NCI-H526 treated with DMSO at 0.1 percent for 48 hours (cell line): ENCODE data around the gene TMEM255B.

Experiments
- DNase-seq: peaks from one replicate; lab custom pipeline; 2025; lab: John Stamatoyannopoulos, UW

Gene TMEM255B

DNA sequence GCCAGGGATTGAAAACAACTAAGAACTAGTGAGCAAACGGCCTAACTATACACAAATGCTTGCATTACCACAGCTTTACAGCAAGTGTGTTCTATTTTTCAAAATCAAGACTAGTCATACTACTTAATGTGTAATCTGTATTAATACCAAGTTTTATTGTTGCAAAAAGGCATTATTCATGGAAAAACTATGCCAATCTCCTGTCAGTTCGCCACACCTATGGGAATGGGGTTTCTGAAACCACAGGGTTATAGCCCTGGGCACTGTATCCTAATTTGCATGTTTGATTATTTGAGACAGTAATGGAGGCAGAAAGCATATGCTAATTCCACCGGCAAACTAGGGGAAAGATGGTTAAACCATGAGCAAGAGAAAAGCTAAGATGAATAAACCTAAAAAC is 90.5 kb downstream of the TMEM255B start:
- peak; percentile 70 for DNase-seq

DNA sequence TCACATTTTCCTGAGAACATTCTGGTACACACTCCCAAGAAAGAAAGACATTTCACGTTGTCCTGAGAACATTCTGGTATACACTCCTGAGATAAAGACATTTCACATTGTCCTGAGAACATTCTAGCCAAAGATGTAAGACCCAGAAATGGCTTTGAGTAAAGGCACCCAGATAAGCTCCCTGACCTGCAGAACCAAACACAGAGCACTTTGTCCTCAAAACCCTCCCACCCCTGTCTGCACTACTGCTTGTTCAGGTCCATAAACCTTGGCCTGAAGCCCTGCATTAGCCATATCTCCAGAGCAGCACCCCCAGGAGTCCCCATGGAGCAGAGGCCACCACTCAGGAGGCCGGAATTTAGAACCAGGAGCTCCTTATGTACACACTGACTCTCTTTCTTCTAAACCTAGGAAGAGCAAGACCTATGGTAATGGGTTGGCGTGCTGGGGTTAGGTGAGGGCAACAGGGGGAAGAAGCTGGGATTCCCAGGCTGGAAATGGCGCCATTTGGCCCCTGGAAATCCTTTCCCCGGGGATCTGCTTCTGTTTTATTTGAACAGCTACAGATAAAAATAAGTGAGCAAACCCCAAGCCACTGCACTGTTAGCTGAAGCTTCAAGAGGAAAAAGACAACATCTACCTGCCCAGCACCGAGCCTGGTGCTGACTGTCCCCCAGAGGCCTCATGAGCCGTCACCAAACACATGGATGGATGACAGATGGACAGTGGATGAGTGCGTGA is 91.1 kb downstream of the TMEM255B start:
- DNase-seq = no peak

DNA sequence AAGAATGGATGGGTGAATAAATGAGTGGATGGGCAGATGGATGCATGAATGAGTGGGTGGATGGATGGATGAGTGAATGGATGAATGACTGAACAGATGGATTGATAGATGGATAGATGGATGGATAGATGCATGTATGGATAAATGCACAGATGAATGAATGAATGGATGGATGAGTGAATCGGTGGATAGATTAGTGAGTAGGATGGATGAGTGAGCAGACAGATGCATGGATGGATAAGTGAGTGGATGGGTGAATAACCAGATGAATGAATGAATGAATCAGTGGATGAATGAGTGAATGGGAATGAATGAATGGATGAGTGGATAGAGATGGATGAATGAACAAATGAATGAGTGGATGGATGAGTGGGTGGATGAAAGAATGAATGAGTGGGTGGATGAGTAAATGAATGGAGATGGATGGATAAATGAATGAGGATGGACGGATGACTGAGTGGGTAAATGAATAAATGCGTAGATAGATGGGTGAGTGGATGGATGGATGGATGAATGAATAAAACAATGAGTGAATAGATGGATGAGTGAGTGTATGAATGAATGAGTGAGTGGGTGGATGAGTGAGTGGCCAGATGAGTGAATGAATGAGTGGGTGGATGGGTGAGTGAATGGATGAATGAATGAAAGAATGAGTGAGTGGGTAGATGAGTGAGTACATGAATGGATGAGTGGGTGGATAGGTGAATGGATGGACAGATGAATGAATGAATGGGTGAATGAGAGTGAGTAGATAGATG is 91.9 kb downstream of the TMEM255B start:
- no peak for DNase-seq

GRCh38 chr13:113851480-113851803 is 92.4 kb downstream of the TMEM255B start:
- DNase-seq = no peak

GRCh38 chr13:113851826-113852535 is 93.0 kb downstream of the TMEM255B start:
- no peak for DNase-seq

DNA sequence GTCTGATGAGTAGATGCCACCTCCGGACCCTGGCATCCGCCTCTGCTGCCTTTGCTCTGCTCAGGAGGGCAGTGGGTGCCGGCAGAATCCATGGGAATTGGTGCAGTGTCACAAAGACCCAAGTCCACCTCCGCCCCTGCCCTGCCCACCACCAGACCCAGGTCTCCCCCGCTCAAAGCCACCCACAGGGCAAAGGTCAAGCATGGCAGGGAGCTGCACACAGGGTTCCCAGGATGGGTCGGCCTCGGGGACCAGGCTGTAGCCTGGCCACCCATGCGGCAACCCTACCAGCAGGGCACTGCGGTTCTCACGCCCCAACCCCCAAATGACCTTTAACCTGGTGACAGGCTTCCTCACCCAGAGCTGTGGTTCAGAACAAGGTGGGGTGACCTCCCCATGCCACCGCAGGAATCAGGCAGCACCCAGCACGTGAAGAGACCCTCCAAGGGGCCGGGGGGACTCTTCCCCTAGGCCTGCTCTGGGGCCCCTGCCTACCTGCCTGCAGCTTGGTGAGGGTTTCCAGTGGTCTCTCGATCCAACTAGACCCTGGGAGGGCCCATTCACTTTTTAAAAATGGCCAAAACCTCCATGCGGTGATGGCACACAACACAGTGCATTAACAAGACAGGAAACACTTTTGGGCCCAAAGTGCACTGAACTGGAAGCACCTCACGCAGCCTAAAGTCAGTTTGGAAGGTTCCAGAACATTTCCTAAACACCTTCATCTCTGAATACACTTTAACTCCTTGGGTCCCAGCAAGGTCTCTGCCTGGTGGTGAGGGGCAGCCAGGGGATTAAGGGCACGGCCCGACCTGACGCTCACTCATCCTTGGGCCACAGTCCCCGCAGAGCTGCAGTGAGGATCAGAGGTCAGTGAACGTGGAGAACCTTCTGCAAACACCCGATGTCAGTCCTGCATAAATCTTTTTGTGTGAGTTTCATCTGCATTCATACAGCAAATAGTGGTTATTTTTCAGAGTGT is 93.8 kb downstream of the TMEM255B start:
- no peak for DNase-seq

- DNase-seq = no peak
These were observed 94.7 kb downstream of the TMEM255B start for GRCh38 chr13:113853518-113854237.

DNA sequence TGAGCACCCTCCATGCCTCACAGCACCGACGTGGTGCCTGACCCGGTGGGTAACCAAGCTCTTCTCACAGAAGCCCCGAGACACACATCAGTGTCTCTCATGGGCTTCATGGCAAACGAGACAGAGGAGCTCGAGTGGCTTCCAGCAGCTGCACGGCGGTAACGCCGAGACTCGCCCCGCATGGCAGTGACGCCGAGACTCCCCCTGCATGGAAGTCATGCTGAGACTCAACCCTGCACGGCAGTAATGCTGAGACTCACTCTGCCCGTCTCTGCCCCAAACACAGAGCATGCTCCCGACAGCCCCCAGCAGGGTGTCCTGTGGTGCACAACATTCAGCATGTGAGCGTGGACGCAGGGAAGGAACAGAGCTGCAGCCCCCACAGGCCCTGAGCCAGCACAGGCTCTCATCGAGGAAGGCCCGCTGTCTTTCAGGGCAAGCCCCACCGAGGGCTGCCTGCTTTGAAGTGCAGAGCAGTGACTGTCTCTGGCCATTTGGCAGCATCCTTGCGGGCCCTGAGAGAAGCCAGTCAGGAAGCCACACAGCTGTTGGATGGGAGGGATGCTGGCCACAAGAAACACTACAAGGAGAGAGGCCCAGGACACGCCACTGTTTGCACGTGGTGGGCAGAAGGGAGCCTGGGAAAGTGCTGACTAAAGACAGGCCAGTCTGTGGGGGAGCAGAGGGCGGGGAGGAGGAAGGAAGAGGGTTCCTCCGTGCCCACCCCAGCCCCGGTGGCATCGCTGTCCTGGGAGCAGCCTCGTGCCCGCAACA is 95.4 kb downstream of the TMEM255B start:
- DNase-seq = no peak

- no peak for DNase-seq
These were observed 96.2 kb downstream of the TMEM255B start for GRCh38 chr13:113855012-113855921.

GRCh38 chr13:113855931-113856715 is 97.1 kb downstream of the TMEM255B start:
- no peak for DNase-seq

- no peak for DNase-seq
These were observed 97.7 kb downstream of the TMEM255B start for GRCh38 chr13:113856716-113857065.

- no peak for DNase-seq
These were observed 98.6 kb downstream of the TMEM255B start for GRCh38 chr13:113857531-113858195.

- no peak for DNase-seq
These were observed 100.5 kb downstream of the TMEM255B start for GRCh38 chr13:113859311-113860050.

- DNase-seq = peak; percentile 75
These were observed 101.1 kb downstream of the TMEM255B start for GRCh38 chr13:113860051-113860664.

DNA sequence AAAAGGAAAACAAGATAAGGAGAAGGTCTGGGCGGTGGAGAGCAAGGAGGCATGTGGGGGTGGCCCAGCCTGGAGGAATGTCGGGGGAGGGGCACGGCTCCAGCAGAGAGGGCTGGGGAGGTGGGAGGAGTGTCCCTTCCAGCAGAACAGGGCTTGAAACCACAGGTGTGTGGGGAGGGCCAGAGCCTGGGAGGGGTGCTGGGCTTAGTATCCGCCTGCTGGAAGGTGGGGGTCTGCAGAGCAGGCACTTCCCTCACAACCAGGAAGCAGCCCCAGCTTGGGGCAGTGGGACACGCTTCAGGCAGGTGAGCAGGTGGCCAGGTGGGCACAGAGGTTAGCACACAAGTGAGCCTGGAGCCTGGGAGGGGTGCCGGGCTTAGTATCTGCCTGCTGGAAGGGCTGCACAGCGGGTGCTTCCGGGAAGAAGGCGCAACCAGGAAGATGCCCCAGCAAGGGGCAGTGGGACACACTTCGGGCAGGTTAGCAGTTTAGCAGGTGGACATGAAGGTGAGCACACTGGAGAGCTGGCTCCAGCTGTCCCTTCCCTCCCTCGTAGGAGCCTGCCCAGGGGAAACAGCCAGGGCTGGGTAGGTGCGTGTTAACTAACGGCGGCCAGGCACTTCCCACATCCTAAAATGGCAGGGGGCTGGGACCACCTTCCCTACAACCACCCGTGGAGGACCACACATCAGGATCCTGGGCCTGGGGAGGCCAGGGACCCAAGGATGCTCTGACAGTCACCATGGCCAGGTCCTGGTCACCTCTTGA is 101.8 kb downstream of the TMEM255B start:
- DNase-seq = no peak

DNA sequence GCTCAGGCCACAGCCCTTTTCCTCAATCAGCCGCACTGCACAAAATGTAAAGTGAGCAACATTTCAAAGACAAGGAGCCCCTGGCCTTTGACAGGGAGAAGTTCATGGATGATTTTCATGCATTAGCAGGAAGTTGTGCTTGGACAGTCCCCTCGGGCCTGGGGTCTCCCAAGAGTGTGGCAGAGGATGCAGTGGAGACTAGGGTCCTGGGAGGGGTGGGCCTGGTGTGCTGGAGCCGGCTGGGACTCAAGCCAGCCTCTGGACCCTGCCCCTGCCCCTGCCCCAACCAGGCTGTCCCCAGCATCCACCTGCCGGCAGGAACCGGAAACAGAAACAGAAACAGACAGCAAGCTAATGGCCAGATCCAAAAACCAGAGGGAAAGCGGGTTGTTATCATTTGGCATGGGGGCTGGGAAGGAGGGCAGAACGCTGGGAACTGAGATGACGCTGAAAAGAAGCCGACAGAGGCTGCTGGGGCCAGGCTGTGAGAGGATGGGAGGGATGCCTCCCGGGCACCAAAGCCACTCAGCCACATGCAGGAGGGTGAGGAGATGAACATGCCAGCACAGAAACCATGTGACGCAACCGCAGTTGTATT is 102.5 kb downstream of the TMEM255B start:
- no peak for DNase-seq
